ENCODE data around the gene ITPR2. TPM values are rescaled to one million over a fixed set of nuclear protein-coding genes. Genes with fewer than 3 reads are reported as not detected.

Gene ITPR2
- total RNA-seq, 4 donors from 2014 or later, result 42.8 to 62.5 (median 52.1) TPM

- DNase-seq (ENCODE audit: low spot score in 2 of 2), result no peak
- 89 to 92% methylated on average over 1 of the region's 1 CpG for WGBS, 2 donors
Measured at GRCh38 chr12:26701604-26702215, 131.3 kb downstream of the ITPR2 start.

GRCh38 chr12:26700430-26700829 lies 132.6 kb downstream of the ITPR2 start:
- 83 to 98% methylated on average over 4 of the region's 4 CpGs for WGBS, 2 donors
- no peak overlapping the region for H3K4me3 ChIP-seq (ENCODE audit: low read depth, poor library complexity, severe bottlenecking)
- TF ChIP-seq POLR2A (IDR thresholded peaks at IDR 0.05) (no peak), CTCF (IDR thresholded peaks at IDR 0.05) (no peak)
- DNase-seq (ENCODE audit: low spot score in 2 of 2), result no peak
- intact Hi-C loops (cut with DNase I; ENCODE audit: low total_unique reads), result no loop called here

More at GRCh38 chr12:26701604-26702215, 131.3 kb downstream of the ITPR2 start:
- H3K4me3 ChIP-seq (ENCODE audit: low read depth, poor library complexity, severe bottlenecking), result no peak overlapping the region
- intact Hi-C loops (cut with DNase I; ENCODE audit: low total_unique reads), result no loop called here
- TF ChIP-seq POLR2A (IDR thresholded peaks at IDR 0.05) (no peak), CTCF (IDR thresholded peaks at IDR 0.05) (no peak)

DNA sequence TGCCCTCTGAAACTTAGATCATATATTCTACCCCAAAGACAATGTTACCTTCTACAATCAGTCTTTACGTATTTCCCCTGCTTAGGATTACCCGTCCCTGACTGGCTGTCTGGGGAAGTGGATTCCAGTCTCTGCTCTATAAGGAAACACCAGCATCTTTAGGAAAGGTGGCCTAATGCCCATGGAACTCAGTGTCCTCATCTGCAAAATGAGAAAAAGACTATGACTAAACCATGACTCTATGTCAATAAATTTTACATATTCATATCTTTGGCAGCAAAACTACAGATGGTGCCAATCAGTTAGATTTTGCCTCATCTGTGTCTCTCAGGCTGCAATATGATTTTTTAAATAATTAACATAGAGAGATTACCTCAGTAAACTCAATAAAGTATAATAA lies 133.8 kb downstream of the ITPR2 start:
- TF ChIP-seq POLR2A (IDR thresholded peaks at IDR 0.05), result no peak
- no peak for TF ChIP-seq CTCF (IDR thresholded peaks at IDR 0.05)
- no peak for DNase-seq (ENCODE audit: low spot score in 2 of 2)
- intact Hi-C loops (cut with DNase I; ENCODE audit: low total_unique reads), result no loop called here
- no peak overlapping the region for H3K4me3 ChIP-seq (ENCODE audit: low read depth, poor library complexity, severe bottlenecking)
- 89 to 93% methylated on average over 2 of the region's 2 CpGs for WGBS, 2 donors

DNA sequence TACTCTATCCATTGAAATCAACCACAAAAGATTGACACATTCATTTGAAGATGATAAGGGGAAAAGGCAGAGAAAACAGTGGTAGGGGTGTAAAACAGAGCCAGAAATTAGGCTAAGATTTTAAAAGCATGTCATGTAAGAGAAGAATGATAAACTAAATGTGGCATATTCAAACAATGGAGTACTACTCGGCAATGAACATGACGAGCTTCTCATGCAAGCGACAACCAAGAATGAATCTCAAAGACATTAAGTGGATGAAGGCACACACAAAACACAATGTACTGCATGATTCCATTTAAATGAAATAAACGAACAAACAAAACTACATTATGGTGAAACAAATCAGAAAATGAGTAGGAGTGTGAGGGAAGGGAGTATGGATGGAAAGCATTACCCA lies 134.8 kb downstream of the ITPR2 start:
- DNase-seq (ENCODE audit: low spot score in 2 of 2), result no peak
- no peak for TF ChIP-seq POLR2A (IDR thresholded peaks at IDR 0.05)
- TF ChIP-seq CTCF (IDR thresholded peaks at IDR 0.05), result no peak
- WGBS, 2 donors, result 96% methylated on average over 4 of the region's 4 CpGs
- H3K4me3 ChIP-seq (ENCODE audit: low read depth, poor library complexity, severe bottlenecking), result no peak overlapping the region
- intact Hi-C loops (cut with DNase I; ENCODE audit: low total_unique reads), result no loop called here

DNA sequence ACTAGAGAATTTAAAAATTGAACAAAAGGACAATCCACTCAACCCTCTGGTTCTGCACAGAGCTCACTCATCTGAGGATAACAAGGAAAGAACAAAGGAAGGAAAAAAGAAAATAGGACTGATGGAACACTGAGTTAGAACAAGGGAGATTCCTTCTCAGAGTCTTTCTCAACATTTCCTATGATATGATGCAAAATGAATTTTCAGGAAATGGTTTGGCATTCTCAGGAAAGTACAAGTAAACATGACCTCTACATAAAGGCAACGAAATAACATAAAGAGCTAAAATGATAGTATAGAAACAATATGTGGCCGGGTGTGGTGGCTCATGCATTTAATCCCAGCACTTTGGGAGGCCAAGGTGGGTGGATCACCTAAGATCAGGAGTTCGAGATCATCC lies 135.8 kb downstream of the ITPR2 start:
- 91 to 92% methylated on average over 3 of the region's 3 CpGs for WGBS, 2 donors
- intact Hi-C loops (cut with DNase I; ENCODE audit: low total_unique reads), result no loop called here
- no peak overlapping the region for H3K4me3 ChIP-seq (ENCODE audit: low read depth, poor library complexity, severe bottlenecking)
- DNase-seq (ENCODE audit: low spot score in 2 of 2), result no peak
- no peak for TF ChIP-seq CTCF (IDR thresholded peaks at IDR 0.05)

DNA sequence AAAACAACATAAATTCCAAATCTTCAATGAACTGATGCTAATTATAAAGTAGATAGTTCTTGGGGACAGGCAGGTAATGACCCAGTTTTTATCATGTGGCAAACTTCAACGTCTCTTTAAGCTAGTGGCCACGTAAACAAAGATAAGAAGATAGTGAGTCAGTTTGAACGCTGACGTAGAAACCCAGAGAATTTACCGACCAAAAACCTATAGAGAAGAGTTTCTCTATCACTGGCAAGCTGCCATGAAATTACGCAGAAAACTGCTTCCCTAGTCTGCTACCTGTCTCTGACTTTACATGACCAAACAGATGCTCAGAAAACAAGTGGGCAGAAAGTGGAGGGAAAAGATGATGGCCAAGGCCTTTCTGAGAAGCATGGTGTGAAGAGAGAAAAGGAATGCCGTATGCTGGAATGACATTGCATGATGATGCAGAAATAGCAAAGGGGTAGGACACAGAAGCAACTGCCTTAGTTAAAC lies 136.3 kb downstream of the ITPR2 start:
- TF ChIP-seq CTCF (IDR thresholded peaks at IDR 0.05) (no peak), POLR2A (IDR thresholded peaks at IDR 0.05) (no peak)
- H3K4me3 ChIP-seq (ENCODE audit: low read depth, poor library complexity, severe bottlenecking), result no peak overlapping the region
- 91 to 92% methylated on average over 7 of the region's 7 CpGs for WGBS, 2 donors
- intact Hi-C loops (cut with DNase I; ENCODE audit: low total_unique reads), result no loop called here
- no peak for DNase-seq (ENCODE audit: low spot score in 2 of 2)

Data from lower leg skin (tissue), 4 donors.